K562 (cell line): ENCODE measurements around the gene SVIL. TPM values are rescaled to one million over a fixed set of nuclear protein-coding genes. Genes with fewer than 3 reads are reported as not detected.
A peak's percentile ranks its signal among the peaks of the same experiment; 100 is the strongest.

Experiments
- ATAC-seq: fragments of 200-7000 bp; cut with Tn5 transposase; 3 replicates; pipeline ENCODE4 v1.9.1; 2020; ENCODE audit warnings: moderate library complexity
- BruUV-seq: library from RNA; stranded (reverse); fragments of 400-500 nt; replicated peaks from 2 replicates; lab custom pipeline; 2021; lab: Mats Ljungman, UMichigan
- CTCF ChIA-PET: fragments of 300-600 bp; formaldehyde crosslinking; extraction: SDS; loops from one replicate; lab custom pipeline; 2021; ENCODE audit warnings: low intra/inter-chr PET ratio; lab: Yijun Ruan, JAX
- POLR2A ChIA-PET: fragments of 300-600, 350-650 bp; sonication (Branson Sonifier 250); formaldehyde crosslinking; extraction: SDS; loops from one replicate; lab custom pipeline; 2021; ENCODE audit warnings: antibody characterized with exemption, inconsistent platforms; lab: Yijun Ruan, JAX
- DNase-seq, 4 experiments: peaks; one replicate each; pipeline versions ENCODE4 v3.0.0 to v3.0.0-alpha.2; 2011 to 2018; ENCODE audit warnings: low spot score in 3 of 4, mixed read lengths in 3 of 4; ENCODE audit errors: extremely low read depth in 1 of 4
- FAIRE-seq: peaks from 2 replicates; lab custom pipeline; 2011; peaks lifted over from hg19 to GRCh38; lab: Jason Lieb, UNC
- H2AFZ ChIP-seq: 2 replicates; pipeline ENCODE4 v1.6.0; 2011; ENCODE audit warnings: low read depth, low read length, control low read depth, inconsistent platforms
- H3K27ac ChIP-seq: fragments of 200-600 bp; 3 replicates; pipeline ENCODE4 v1.8.0; 2011; ENCODE audit warnings: low read depth, mild to moderate bottlenecking, control low read depth, inconsistent platforms, low read length, moderate library complexity, mixed read lengths; ENCODE audit errors: extremely low read depth
- H3K27me3 ChIP-seq, 2 experiments: fragments of 300-600 bp in 1 of 2; 2 replicates in 1 of 2; 3 replicates in 1 of 2; pipeline versions ENCODE4 v1.6.0 to v1.8.0; 2011; ENCODE audit warnings: inconsistent platforms in 2 of 2, low read length in 2 of 2, mild to moderate bottlenecking in 1 of 2, mixed read lengths in 1 of 2, moderate library complexity in 1 of 2; ENCODE audit not compliant: control insufficient read depth in 2 of 2, insufficient read depth in 2 of 2
- H3K36me3 ChIP-seq: fragments of 300-600 bp; 3 replicates; pipeline ENCODE4 v1.8.0; 2011; ENCODE audit warnings: mild to moderate bottlenecking, low read length, inconsistent platforms; ENCODE audit not compliant: control insufficient read depth, insufficient read depth
- H3K4me1 ChIP-seq, 2 experiments: fragments of 200-600 bp in 1 of 2; replicated peaks in 1 of 2; 2 replicates in 1 of 2; 3 replicates in 1 of 2; pipeline versions ENCODE4 v1.5.1 to v1.8.0; 2011; ENCODE audit warnings: inconsistent platforms in 2 of 2, low read length in 2 of 2, mild to moderate bottlenecking in 1 of 2, mixed read lengths in 1 of 2, moderate library complexity in 1 of 2; ENCODE audit not compliant: control insufficient read depth in 2 of 2, insufficient read depth in 2 of 2
- H3K4me2 ChIP-seq: 2 replicates; pipeline ENCODE4 v1.6.1; 2011; ENCODE audit warnings: low read length, control low read depth, inconsistent platforms, mixed read lengths; ENCODE audit not compliant: insufficient read depth
- H3K4me3 ChIP-seq: fragments of 200-600 bp; sonication (generic), shearing (Covaris generic); 2 replicates; pipeline ENCODE4 v1.5.1; 2016; ENCODE audit warnings: control low read depth, inconsistent platforms
- H3K79me2 ChIP-seq: fragments of 200-600 bp; 3 replicates; pipeline ENCODE4 v1.8.0; 2011; ENCODE audit warnings: low read length, inconsistent platforms; ENCODE audit not compliant: control insufficient read depth, insufficient read depth
- H3K9ac ChIP-seq, 2 experiments: 2 replicates each; pipeline versions ENCODE4 v1.6.0 to v1.6.1; 2011; ENCODE audit warnings: low read depth in 2 of 2, low read length in 2 of 2, control low read depth in 1 of 2, inconsistent platforms in 1 of 2, mild to moderate bottlenecking in 1 of 2, mixed read lengths in 1 of 2; ENCODE audit not compliant: insufficient read depth in 1 of 2
- H3K9me1 ChIP-seq: one replicate; pipeline ENCODE4 v1.6.0; 2011; ENCODE audit warnings: inconsistent platforms, mild to moderate bottlenecking, low read length, moderate library complexity; ENCODE audit not compliant: control insufficient read depth, insufficient read depth
- H3K9me3 ChIP-seq: replicated peaks from 2 replicates; pipeline ENCODE4 v1.5.1; 2011; ENCODE audit warnings: low read depth, low read length, inconsistent platforms; ENCODE audit not compliant: control insufficient read depth, insufficient read depth
- H4K20me1 ChIP-seq: replicated peaks from 2 replicates; pipeline ENCODE4 v1.6.1; 2011; ENCODE audit warnings: low read length, inconsistent platforms, mixed read lengths; ENCODE audit not compliant: control insufficient read depth, insufficient read depth
- ETV1 ChIP-seq: fragments of 450-650 bp; conservative IDR thresholded peaks from 2 replicates; pipeline ENCODE4 v1.6.1; 2016; ENCODE audit warnings: missing genetic modification characterization, control low read depth, low read depth, missing compliant biosample characterization
- ZNF512 ChIP-seq: IDR thresholded peaks from 2 replicates; pipeline ENCODE4 v1.6.1; 2016; ENCODE audit warnings: missing genetic modification characterization, missing compliant biosample characterization
- WGBS: fragments of 100-300 bp; shearing (Covaris generic); methylation state at CpG from one replicate; pipeline ENCODE4 v1.1.6; 2016; ENCODE audit warnings: low coverage, mixed read lengths; ENCODE audit not compliant: insufficient coverage; ENCODE audit errors: missing lambda C conversion rate; 5-methylcytosine and 5-hydroxymethylcytosine counted together
- in situ Hi-C: fragments of 300-500 bp; cut with MboI; formaldehyde crosslinking; loops from 4 replicates; pipeline ENCODE4 v1.15.0; 2018; ENCODE audit warnings: inconsistent platforms, mixed read lengths
- intact Hi-C: fragments of 100-400 bp; cut with micrococcal nuclease; formaldehyde crosslinking; loops from 2 replicates; pipeline ENCODE4 v1.14.2; 2022
- polyA plus RNA-seq, 8 experiments: library from polyadenylated mRNA; depleted of rRNA in 4 of 8; stranded (reverse) in 5 of 8; unstranded in 3 of 8; fragments of >200 nt; fragmentation: Nextera tagmentation in 2 of 8; fragmentation: Illumina TruSeq in 1 of 8; extraction: Ambion mirVana in 2 of 8; extraction: Trizol in 1 of 8; gene quantifications; 2 replicates each; pipeline versions ENCODE4 v1.2.1 to v1.2.3, GENCODE V29; 2011 to 2014; ENCODE audit warnings: inconsistent platforms in 1 of 8, missing spikeins in 1 of 8
- total RNA-seq, 7 experiments: library from RNA; depleted of rRNA in 6 of 7; stranded (reverse); fragments of >200 nt in 6 of 7; fragmentation: Illumina TruSeq in 2 of 7; extraction: Trizol in 2 of 7; gene quantifications; 2 replicates each; pipeline versions ENCODE4 v1.2.1 to v1.2.3, GENCODE V29; 2011 to 2021; ENCODE audit warnings: low replicate concordance in 1 of 7

The SVIL gene
- total and polyA plus RNA-seq, 9 of the 15 experiments (the other 6 are each of a cell fraction or from before 2014, with no cell fraction given), result under 0.01 to 0.18 (median 0.05) TPM; not detected in 3

- Histone ChIP-seq H3K9ac (no peak overlapping the region), H3K27ac (no peak overlapping the region), H3K79me2 (no peaks in the 10 kb centered on the region), H3K9me3 (no peaks in the 10 kb centered on the region), H4K20me1 (0 out of 2 replicates have a peak, but pooled peaks cover 4% of the 10 kb centered on the region), H3K4me2 (no peak overlapping the region), H3K27me3 (no peaks in the 10 kb centered on the region), H3K9me1 (no peaks in the 10 kb centered on the region), H3K4me1 (no peaks in the 10 kb centered on the region), H2AFZ (no peak overlapping the region), H3K36me3 (no peaks in the 10 kb centered on the region), H3K4me3 (no peak overlapping the region)
- no peak for ATAC-seq
- TF ChIP-seq ETV1 (no peak), ZNF512 (tag) (0 out of 2 replicates have a peak, but pooled peaks have one; percentile 4)
- POLR2A ChIA-PET, result interaction anchor here (0.6 to 1.0 kb wide), 3 partner anchors 8 to 67 kb away, joined by 3 to 5 read pairs (median 3); no protein-coding TSS in a partner anchor
- no TSS peak for BruUV-seq
- in situ Hi-C loops, result no loop called here
- CTCF ChIA-PET, result interaction anchor here (0.6 kb wide), 1 partner anchor 61 kb away, joined by 3 read pairs; no protein-coding TSS in a partner anchor
- WGBS, result 57% methylated on average over 3 of the region's 4 CpGs
- no peak for FAIRE-seq
- no peak for DNase-seq
- intact Hi-C loops, result no loop called here
Measured at GRCh38 chr10:29430101-29430500, 204.7 kb downstream of the SVIL start.

GRCh38 chr10:29428486-29428885, 206.3 kb downstream of the SVIL start:
- in situ Hi-C loops, result no loop called here
- Histone ChIP-seq H3K27ac (no peak overlapping the region), H3K9me3 (no peaks in the 10 kb centered on the region), H4K20me1 (0 out of 2 replicates have a peak, but pooled peaks cover 4% of the 10 kb centered on the region), H3K4me2 (no peak overlapping the region), H3K9me1 (no peaks in the 10 kb centered on the region), H2AFZ (no peak overlapping the region), H3K36me3 (peaks cover 8% of the 10 kb centered on the region; the same call in 2 of the 3 replicates), H3K4me1 (no peaks in the 10 kb centered on the region), H3K9ac (no peak overlapping the region), H3K27me3 (no peaks in the 10 kb centered on the region), H3K4me3 (no peak overlapping the region), H3K79me2 (no peaks in the 10 kb centered on the region)
- intact Hi-C loops, result no loop called here
- no peak for FAIRE-seq
- WGBS, result 93% methylated on average over 6 of the region's 8 CpGs
- no TSS peak for BruUV-seq
- ChIA-PET CTCF (no interaction called here), POLR2A (interaction anchor here (0.7 to 1.2 kb wide), 2 partner anchors 14 to 42 kb away, joined by 3 read pairs; no protein-coding TSS in a partner anchor)
- ATAC-seq, result no peak
- DNase-seq, result no peak
